D341Med (cell line): Measurements from ENCODE around the gene PMFBP1.

ENCODE experiments used
- DNase-seq: peaks from one replicate; pipeline ENCODE4 v3.0.0; 2012; ENCODE audit warnings: low spot score

Gene PMFBP1

GRCh38 chr16:72131036-72131435 is 40.9 kb downstream of the PMFBP1 start:
- no peak for DNase-seq

DNA sequence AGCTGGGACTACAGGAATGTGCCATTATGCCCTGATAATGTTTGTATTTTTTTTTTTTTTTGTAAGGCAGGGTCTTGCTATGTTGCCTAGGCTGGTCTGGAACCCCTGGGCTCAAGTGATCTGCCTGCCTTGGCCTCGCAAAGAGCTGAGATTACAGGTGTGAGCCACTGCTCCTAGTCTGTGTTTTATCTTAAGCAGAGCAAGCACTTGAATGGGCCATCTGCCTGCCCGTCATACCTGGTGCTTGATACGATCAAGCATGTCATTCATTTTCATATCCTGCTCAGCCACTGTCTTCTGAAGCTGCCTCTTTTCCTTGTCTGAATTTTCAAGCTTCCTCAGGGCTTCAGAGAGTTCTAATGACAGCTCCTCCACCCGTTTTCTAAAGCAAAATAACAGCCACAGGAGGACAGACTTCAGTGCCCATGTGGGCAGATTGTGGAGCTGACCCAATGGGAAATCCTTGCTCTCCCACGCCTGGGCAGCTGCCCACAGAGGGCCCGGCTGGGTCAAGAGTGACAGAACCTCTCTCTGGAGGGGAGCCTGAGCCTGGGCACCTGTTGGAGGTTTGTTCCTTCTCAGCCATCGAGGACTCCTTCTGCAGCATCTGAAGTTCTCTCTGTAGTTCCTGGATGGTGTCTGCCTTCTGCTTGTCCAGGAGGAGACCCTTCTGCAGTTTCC is 41.8 kb downstream of the PMFBP1 start:
- no peak for DNase-seq

DNA sequence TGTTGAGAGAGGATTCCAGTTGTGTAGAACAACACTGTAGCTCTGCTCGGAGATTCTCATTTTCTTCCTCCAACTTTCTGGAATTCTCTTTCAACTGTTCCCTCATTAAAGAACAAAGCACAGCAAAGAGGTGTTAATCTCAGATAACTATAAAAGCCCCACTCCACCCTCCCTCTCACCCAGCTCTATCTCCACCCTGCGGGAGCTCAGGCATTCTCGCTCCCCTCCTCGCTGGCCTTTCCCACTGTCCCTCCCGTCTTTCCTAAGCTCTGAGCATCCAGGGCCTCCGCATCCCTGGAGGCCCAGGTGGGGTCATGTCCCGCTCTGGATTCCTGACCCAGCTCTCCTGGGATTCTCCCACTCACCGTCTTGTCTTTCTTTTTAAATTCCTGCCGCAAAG is 43.3 kb downstream of the PMFBP1 start:
- no peak for DNase-seq

- DNase-seq, result no peak
Measured at GRCh38 chr16:72126429-72126765, 45.6 kb downstream of the PMFBP1 start.

DNA sequence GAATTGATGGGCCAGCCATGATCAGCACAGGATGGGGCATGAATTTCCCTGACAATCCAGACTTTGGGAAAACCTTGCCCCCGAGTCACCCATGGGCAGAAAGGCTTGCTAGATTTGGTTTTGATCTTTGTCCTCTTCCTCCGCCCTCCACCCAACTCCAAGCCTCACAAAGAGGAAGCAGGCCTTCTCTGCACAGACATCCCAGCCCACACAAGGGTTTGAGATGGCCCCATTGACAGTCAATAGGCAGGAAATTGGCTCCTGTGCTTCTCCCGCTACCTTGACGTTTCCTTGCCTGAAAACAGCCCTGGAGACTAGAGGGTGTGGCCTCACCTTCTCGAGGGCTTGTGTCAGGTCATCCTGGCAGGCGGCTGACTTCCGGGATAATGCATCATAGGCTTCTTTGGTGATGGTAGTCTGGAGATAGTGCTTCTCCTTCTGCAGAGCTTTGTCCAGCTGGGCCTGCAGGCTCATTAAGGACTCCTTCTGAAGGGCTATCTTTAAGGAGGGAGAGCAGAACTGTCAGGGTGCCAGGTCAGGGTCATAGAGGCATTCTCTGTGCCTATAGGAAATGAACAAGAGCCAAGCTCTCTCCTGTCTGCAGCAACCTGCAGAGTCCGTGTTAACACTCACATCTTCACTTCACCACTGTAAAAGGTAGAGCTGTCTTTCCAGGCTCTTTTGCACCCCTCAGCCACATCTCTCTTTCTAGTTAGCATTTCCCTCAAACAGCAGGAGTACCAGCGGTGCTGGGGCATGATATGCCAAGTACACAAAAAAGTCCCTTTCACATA is 46.1 kb downstream of the PMFBP1 start:
- no peak for DNase-seq

GRCh38 chr16:72124761-72125634 is 47.0 kb downstream of the PMFBP1 start:
- DNase-seq, result peak; percentile 80

- no peak for DNase-seq
Measured at GRCh38 chr16:72124148-72124547, 47.8 kb downstream of the PMFBP1 start.

GRCh38 chr16:72123426-72123825 is 48.5 kb downstream of the PMFBP1 start:
- DNase-seq, result no peak

- no peak for DNase-seq
Measured at GRCh38 chr16:72122916-72123315, 49.0 kb downstream of the PMFBP1 start.

DNA sequence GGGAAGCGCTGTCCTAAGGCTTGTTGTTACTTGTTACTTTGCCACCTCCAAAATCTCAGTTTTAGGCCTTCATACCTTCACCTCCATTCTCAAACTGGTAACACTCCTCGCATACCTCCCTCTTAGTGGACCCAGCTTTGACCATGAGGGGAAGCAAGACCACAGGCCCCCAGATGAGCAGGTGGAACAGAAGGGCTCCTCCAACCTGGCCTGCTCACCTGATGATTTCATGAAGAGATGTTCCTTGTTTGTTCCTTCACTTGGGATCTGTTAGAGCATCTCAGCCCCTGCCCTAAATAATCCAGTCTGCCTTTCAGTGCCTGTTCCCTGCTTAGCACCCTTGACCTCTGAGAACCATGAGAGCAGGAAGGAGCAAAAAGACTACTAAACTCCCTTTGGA is 49.6 kb downstream of the PMFBP1 start:
- no peak for DNase-seq

- DNase-seq, result no peak
Measured at GRCh38 chr16:72120026-72120425, 51.9 kb downstream of the PMFBP1 start.

DNA sequence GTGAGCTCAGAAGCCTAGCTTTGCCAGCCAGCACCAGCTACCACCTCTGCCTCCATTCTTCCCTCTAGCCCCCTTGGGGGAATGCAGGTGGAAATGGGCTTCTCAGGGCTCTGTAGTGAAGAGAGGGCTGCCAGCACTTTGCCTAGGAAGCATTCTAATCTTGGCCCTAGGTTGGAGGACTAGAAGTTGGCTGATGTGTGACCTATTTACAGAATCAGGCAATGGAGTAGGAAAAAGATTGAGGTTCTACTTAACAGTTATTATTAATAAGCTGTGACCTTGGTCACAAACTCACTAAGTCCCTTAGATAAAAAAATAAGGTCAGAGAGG is 58.4 kb downstream of the PMFBP1 start:
- DNase-seq, result no peak

DNA sequence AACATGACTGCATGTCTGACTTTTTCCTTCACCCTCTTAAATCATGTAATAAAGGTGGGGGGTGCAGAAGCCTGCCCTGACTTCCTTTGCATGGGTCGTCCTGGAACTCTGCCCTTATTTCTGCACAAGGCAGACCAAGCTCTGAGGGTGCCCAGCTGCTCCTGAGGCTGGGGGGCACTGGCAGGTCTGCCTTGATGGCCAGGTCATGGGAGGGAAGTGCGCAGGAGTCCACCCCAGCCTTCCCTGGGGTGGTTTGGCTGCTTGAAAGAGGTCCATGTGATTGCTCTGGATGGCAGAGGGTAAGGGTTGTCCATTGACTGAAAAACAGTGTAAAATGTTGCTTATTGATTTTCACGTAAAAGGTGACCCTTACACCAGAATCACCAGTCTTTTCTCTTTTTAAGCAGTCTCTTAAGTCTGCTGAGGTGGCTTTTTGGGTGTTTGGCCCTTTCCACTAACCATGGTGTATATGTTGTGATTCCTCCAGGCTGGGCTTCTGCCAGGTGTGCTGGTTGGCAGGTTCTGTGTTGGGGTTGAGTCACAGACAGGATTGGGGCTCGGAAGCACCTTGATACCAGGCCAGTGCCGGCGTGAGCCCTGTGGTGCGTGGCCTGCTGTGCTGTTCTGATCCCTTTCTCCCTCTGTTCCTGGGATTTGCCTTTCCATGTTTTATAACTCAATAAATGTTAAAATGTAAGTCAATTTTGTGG is 58.9 kb downstream of the PMFBP1 start:
- DNase-seq, result no peak

GRCh38 chr16:72112452-72112792 is 59.5 kb downstream of the PMFBP1 start:
- no peak for DNase-seq

DNA sequence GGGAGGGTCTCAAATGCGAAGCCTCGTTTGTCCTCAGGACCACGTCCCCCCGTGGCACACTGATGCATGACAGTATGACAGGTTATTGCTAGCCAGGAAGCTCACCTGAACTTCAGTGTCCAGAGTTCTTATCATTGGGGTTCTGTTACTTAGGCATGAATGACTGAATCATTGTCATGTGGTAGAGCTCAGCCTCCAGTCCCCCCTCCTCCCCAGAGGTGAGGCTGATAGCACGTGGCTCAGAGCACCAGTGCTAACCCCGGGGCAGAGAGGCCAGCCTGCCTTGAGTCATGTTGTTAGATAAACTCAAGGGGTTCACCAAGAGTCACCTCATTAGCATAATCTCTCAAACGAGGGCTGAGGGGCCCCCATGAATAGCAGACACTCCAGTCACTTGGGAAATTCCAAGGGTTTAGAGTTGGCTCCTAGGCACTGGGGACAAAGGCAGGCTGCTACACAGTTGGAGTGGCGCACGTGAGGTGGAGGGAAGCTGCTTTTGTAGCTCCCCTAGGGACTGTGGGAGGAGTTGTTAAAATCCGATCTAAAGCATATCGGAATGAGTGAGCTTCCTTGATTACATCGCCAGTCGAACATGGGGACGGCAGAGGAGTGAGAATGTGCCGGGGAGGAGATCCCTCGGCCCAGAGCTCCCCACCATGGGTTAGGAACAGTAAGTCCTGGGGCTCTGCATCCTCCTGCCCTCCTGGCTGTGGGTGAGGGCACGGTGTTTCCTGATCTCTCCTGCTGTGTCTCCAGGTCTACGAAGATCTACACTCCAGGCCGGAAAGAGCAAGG is 60.1 kb downstream of the PMFBP1 start:
- peak; percentile 58 for DNase-seq

DNA sequence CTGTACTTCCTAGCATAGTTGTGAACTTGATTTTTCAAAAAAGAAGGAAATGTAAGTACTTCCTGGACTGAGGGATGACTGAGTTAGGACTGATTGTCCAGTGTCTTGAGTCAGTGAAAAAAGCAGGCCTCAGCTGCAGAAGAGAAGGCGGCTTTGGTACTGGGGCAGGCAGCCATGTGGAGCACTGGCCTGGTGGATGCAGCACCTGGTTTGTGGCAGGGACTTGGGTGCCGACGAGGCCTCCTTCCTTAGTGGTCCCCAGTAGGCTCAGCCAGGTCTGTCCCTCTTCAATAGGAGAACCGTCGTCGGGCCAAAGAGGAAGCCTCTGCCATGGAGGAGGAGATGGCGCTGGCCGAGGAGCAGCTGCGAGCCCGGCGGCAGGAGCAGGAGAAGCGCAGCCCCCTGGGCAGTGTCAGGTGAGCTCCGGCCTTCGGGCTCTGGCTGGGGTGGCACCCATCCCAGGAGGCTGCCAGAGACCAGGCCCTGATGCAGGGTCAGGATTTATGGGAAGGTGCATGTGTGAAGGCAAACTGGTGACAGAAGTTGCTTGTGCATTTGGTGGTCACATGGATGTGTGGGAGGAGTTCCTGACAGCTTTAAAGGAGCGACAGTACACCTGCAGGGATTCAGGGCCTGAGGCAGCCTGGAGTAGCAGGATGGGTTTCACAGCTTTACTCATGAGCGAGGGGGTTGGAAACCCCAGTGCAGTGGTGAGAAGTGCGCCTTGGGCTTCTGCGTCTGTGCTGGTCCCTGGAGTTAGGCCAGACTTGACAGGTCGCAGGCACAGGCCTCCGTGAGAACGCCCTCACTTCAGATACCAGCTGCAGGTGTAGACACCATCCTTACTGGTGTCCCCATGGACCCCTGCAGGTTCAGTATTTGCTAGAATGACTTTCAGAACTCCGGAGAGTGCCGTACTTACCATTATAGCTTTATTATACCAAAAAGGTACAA is 61.0 kb downstream of the PMFBP1 start:
- no peak for DNase-seq

DNA sequence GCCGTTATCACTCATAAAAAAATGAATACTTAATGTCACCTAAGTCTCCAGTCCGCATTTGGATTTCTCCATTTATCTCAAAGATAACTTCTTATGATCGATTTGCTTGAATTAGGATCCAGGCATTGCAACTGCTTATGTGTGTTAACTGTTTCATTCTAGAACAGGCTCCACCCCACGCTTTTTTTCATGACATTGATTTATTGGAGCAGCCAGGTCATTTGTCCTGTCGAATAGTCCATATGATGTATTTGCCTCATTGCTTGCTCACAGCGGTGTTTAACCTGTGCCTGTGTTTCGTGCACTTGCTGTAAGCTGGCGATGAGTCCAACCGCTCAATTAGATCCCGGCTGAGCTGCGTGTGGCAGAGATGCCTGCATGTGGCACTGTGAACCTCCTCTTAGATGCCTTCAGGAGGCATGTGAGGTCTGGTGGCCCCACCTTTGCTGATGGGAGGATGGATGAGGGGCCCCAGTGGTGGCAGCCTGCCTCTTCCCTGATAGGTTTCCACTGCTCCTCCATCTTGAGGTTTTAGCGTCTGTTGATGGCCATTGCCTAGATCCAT is 61.9 kb downstream of the PMFBP1 start:
- DNase-seq, result no peak

DNA sequence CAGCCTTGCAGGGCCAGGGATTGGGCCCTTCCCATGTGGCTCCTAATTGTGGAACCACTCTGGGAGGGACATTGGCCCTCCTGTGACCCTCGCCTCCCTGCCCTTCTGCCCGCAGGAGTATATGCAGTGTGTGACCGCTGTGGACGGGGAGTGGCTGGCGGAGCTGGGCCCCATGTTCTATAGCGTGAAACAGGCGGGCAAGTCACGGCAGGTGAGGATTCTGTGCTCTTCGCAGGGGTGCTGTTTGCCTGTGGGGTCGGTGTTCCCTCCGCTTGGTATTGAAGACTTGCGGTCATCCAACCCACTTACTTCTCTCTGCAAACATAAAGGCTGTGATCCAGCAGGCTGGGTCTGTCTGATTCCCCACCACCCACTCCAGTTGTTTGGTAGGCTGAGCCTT is 62.7 kb downstream of the PMFBP1 start:
- DNase-seq, result no peak

DNA sequence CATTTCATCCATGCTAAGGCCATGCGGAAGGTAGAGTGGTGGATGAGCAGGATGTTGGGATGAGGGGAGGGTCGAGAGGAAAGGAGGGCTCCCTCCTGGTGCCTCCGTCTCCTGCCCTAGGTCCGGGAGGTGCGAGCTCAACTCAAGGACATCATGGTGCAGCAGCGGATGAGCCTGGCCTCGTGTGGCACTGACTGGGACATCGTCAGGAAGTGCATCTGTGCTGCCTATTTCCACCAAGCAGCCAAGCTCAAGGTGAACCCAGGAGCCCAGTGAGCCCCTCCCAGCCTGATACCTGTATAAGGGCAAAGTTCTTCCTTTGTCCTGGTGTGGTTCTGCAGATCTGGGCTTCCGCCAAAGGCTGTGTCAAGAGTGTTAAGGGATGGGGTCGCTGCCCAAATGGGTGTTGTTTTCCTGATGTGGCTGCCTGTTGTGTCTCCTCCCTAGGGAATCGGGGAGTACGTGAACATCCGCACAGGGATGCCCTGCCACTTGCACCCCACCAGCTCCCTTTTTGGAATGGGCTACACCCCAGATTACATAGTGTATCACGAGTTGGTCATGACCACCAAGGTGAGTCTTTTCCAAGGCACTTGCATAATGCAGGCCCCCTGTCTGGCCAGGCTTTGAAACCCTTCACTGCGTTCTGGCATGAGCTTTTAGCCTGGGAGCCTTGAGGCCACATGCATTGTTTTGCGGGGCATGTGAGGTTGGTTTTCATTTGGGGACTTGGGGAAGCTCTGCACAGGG is 63.4 kb downstream of the PMFBP1 start:
- no peak for DNase-seq
